Activated CD4-positive, alpha-beta T cell treated with anti-CD3 and anti-CD28 coated beads, Interleukin-2, Interleukin-6, amounts not matched to agents 100 ng/mL and 50 ng/mL, durations not matched to agents 16 hours and 8 hours (primary cell): ENCODE results near the gene CDH26.

ENCODE experiments used
- DNase-seq: peaks from one replicate; pipeline ENCODE4 v3.0.0-alpha.2; 2020

CDH26 gene

DNA sequence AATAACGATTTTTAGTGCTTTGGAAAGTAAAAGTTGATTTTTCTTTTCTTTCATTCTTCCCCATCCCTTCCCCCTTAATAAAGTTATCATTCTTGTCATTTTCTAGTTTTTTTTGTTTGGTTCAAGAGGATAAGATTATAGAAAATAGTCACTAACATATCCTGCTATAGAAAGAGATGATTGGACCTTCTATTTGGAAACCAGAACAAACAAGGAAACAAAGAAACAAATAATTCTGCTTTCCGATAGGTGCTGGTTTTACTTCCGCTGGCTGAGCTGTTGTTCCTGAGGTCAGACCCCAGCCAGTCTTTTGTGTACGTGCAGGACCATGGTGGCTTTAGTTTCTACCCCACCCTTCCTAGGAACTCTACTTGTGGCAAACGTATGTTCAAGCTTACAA, at the start of gene CDH26:
CDH26 (plus strand) TSS at position 301 of the 400 bp plus-strand sequence. CDS start 304 bp downstream, outside the sequence.
- no peak for DNase-seq

DNA sequence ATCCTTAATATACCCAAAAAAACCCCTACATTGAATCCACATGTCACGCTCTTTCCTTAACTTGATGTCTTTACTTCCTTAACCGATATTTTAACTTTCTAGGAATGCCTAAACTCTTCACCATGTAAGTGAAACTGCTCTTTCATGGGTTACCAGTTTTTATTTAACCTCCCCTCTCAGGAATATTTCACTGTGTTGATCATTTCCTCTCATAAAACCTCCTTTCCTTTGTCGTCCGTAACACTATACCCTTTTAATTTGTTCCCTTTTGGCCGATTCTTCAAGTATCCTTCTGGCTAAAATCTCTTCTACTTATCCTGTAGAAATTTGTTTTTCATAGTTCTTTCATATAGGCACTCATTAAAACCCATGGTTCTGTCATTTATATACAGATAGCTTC, 49.4 kb upstream of the CDH26 start:
- no peak for DNase-seq

DNA sequence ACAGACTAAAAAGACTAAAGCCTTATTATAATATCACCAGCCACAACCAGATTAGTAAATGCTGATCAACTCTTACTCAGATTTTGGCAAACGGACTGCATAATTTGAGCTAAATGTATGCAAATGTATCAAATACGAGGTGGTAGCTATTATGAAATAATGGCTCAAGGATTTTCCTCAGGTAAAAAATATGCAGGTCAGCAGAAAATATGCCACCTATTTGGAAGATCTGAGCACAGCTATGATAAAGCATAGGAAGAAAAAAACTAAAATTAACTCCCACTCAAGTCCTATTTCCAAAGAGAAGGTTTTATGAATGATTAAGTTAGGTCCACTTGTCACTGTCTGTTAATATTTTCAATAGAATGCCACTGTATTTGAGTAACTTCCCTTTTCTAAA, 47.2 kb upstream of the CDH26 start:
- DNase-seq: no peak

DNA sequence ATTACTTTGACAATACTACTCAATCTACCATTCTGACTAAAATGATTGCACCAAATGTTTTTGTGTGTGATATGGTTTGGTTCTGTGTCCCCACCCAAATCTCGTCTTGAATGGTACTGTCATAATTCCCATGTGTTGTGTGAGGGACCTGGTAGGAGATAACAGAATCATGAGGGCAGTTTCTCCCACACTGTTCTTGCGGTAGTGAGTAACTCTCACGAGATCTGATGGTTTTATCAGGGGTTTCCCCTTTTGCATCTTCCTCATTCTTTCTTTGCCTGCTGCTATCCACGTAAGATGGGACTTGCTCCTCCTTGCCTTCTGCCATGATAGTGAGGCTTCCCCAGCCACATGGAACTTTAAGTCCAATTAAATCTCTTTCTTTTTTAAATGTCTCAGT, 45.6 kb upstream of the CDH26 start:
- no peak for DNase-seq

DNA sequence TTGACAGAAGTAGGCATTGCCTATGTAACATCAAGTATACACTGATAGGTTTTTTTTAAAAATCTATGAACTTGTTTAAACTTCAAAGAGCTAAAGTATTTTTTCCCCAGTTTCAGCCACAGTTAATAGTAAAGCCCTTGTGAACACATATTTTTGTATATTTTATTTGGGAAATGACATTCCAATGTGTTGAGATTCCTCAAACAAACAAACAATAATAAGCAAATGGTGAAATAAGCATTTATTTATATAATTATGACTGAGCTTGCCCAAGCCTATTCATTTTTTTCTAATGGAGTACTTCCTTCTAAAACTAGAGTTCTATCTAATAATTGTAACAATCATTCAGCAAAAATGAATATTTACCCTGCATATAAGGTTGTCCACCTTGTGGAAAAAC, 37.3 kb upstream of the CDH26 start:
- no peak for DNase-seq

DNA sequence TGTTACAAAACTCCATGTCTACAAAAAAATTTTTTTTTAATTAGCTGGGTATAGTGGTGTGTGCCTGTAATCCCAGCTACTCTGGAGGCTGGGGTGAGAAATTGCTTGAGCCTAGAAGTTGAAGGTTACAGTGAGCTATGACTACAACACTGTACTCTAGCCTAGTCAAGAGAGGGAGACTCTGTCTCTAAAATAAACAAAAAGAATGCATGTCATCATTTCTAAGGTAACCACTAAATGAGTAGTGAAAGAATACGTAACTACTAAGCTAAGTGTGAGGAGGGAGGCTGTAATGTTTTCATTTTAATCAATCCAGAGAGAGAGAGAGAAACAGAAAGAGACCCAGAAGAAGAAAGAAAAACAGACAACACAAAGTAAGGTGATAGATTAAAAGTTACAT, 34.7 kb upstream of the CDH26 start:
- DNase-seq: no peak

DNA sequence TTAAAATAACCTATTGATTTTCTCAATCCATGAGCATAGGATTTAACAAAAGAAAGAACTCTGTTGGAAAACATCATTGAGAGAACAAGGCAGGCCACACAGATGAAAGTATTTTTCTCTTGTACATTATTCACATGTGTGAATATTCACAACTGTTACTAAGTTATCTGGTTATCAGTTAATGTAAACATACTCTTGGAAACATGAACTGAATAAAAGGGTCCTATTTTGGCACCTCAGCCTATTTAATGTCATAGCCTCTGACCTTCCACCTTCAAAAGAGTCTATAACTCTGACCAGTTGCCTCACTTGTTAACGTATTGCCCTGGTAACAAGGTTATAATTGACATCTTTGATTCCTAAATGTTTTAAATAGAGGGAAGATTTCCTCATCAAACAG, 32.9 kb upstream of the CDH26 start:
- DNase-seq: no peak

DNA sequence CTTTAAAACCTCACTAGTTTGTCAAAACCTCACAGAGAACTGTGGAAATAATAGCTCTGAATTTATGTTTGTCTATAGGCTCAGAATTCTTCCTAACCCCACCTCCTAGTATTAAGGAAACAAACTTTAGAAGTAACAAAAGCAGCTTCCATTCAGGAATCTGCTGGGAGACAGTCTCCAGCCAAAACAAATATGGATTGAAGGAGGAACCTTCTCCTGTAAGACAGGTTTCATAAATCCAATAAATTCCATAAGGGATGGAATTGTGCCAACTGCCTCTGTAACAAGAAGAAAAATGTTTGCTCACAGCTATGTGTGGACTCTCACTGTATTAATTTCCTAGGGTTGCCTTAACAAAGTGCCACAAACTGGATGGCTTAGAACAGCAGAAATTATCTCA, 32.3 kb upstream of the CDH26 start:
- no peak for DNase-seq

DNA sequence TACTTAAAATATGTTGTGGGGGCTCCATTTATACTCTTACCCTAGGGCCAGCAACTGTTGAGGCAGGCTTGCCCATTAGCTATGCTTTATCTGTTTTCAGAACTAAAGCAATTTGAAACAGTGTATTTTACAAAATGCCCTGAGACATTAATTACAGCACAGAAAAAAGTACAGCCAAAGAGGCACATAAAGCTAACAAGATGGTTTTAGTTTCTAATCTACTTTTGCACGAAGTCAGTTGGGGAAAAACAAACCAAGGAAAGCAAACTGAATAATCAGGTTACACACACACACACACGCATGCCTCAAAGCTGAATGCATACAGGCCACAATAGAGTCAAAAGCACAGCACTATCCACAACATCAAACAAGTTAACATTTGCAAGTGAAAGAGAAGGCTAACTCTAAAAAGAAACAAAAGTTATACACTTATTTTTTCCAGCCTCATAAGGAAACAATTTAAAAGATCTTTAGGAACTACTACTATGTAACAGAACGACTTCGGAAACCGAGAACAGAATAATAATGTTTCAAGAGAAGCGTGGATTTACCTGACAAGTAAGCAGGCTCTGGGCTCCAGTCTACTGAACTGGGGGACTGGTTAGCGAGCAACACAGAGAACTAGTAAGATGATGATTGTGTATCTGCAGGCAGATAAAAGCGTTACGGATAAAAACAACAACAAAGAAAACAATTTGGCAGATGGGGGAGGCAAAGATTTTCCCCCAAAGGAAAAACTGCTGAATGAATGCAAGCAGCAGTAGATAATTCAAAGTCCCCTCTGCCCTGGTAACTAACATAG, 26.5 kb upstream of the CDH26 start:
- no peak for DNase-seq

DNA sequence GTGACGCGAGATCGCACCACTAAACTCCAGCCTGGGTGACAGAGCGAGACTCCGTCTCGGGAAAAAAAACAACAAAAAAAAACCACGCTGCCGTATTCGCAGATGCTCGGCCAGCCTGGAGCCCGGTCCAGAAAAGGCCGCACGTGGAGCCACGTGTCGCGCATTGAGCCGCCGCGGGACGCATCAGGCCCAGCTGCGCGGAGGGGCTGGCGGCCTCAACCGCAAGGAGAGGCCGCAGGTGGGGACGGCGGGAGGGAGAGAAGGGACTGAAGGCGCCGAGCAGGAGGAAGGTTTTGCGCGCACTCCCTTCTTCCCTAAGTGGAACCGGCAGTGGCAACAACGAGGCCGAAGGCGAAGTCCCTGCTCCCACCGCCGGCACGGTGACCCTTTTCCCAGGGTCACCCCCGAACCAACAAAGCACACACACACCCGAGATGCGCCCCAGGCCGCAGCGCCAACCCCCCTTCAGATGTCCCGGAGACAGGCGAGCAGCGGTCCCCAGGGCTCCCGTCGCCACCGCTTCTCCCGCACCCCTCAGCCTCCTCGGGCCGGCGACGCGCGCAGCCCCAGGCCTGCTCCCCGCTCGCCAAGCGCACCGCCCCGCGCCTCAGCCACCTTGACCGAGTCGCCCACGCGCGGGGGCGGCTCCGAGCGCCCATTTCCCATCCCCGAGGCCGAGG, 25.5 kb upstream of the CDH26 start:
- no peak for DNase-seq

DNA sequence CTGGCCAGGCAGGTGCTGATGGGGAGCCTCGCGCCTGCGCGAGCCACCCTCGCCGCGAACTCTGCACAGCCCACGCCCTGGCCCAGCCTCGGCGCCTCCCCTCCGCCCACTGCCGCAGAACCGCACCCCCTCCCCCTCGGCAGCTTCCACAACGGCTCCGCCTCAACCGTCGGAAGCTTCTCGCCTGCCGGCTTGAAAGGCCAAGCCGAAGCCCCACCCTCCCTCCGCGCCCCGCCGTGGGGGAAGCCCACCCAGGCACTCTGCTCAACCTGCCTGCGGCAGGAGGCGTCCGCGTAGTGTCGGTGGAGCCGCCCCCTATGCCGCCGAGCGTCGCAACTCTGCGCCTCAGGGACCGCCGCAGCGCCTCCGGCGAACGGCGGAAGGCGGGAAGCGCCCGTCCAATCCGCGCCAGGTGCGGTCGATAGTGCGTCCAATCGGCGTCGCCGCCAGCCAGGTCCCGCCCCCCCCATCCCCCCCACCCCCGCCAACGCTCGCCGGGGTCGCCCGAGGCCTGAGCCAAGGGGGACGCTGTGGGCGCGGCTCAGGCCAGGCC, 24.9 kb upstream of the CDH26 start, which contains the start of gene SYCP2:
SYCP2 (minus strand) TSS at position 342 of the 553 bp plus-strand sequence. CDS start 11,224 bp downstream, outside the sequence.
- peak; percentile 47 for DNase-seq

DNA sequence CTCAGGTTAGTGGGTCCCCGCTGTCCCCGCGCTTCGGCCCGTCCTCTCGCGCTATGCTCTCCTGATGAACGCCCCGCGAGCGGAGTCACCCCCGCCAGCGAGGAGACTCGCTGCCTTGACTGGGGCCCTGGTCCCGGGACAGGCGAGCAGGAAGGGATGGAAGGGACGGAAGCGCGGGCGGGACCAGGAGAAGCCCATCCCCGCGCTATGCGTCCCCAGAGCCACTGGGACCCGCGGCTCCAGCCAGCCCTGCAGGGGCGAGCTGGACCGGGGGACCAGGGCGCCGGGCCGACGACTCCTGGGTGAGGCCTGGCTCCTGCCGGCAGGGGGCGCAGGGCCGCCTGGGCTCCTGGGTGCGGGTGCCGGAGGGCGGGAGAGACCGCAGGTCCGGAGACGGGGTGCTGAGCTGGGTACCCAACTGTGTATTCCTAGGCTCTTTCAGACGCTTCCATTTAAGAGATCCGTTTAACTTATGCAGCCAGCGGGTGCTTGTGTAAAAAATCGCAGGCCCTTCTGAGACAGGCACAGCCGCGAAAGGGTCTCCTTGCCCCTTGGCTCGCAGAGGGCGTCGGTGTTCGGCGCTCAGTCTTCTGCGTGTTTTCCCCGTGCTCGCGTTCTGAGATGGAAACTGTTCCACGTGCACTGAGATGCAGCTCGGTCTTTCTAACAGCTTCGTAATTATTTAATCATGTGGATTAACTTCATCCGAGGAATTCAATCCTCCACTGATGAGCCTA, 24.2 kb upstream of the CDH26 start:
- DNase-seq: peak; percentile 85

DNA sequence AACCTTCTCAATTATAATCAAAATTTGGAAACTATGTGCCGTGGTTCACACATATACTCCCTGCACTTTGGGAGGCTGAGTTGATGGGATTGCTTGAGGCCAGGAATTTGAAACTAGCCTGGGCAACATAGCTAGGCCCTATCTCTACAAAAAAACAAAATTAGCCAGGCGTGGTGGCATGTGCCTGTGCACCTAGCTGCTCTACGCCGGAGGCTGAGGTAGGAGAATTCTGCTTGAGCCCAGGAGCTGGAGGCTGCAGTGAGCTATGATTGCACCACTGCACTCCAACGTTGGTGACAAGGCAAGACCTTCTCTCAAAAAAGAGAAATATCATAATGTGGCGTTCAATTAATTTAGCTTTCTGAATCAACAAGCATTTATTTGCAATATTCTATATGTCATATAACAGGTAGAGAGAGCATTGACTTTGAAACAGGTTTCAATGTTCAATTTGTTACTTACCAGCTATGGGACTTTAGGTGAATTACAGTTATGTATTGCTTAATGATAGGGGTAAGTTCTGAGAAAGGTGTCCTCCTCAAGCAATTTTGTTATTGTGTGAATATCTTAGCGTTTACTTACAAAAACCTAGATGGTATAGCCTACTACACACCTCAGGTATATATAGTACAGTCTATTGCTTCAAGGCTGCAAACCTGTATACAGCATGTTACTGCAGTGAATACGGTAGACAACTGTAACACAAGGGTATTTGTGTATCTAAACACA, 22.6 kb upstream of the CDH26 start:
- no peak for DNase-seq

DNA sequence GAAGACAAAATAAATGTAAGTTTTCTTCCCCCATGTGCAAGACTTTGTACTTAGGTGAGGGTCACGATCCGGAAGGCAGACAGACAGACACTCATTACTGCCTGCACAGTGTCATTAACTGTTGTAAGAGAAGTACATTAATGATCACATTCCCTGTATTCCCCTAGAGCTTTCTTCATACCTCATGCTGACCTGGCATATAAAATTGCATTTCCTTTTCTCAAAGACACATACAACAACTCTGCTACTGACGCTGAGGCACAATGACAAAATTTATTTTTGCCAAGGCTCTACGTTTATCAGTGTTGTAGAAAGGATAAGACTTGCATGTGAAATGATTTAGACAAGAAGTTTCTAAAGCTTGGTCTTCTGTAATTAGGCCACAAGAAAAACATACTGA, 21.8 kb upstream of the CDH26 start:
- DNase-seq: no peak

DNA sequence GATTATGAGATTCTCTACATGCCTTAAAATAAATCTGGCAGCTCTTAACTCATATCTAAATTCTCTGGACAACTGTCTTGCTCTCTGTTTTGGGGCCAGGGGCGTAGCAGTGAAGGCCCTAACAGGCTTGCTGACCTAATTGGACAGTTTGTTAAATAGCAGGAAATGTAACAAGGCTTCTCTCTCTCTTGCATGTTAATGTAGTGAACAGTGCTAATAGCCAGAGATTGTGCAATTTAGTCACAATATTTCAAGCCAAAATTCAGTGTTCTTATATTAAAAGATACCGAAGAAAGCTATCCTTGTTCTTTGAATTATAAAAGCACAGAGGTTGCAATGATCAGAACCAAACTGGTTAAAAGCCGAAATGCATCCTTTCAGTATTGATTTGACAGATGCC, 21.1 kb upstream of the CDH26 start:
- DNase-seq: no peak

DNA sequence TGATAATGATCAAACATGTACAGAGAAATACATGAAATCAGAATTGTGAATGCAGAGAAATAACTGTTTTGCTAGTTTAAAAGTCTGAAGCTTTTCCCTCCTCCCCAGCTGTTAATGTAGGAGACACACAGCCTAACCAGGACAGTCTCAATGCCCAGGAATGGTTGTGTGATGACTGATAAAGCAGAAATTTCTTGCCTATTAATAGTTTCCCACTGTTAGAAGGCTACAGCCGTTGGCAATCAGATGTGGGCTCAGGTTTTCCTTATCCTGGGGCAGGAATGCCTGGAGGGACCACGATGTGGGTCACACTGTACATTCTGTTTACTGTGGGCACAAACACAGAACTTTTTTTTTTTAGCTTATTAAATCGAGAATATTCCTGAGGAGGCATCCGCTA, 20.0 kb upstream of the CDH26 start:
- no peak for DNase-seq

DNA sequence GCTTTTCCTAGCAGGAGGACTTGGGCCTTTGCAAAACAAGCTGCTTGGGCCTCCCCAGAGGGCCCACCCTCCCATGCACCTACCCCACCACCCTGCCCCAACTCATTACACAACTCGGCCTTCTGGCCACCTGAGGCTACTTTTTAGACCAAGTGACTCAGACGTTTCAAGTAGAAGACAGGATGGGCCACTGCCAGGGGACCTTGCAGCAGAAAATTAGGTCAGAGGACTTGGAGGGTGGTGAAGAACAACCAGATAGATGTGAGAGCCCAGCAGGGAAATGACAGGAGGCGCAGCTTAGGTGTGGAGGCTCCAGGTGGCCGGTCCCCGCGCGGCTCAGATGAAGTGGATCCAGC, 19.5 kb upstream of the CDH26 start:
- DNase-seq: no peak

DNA sequence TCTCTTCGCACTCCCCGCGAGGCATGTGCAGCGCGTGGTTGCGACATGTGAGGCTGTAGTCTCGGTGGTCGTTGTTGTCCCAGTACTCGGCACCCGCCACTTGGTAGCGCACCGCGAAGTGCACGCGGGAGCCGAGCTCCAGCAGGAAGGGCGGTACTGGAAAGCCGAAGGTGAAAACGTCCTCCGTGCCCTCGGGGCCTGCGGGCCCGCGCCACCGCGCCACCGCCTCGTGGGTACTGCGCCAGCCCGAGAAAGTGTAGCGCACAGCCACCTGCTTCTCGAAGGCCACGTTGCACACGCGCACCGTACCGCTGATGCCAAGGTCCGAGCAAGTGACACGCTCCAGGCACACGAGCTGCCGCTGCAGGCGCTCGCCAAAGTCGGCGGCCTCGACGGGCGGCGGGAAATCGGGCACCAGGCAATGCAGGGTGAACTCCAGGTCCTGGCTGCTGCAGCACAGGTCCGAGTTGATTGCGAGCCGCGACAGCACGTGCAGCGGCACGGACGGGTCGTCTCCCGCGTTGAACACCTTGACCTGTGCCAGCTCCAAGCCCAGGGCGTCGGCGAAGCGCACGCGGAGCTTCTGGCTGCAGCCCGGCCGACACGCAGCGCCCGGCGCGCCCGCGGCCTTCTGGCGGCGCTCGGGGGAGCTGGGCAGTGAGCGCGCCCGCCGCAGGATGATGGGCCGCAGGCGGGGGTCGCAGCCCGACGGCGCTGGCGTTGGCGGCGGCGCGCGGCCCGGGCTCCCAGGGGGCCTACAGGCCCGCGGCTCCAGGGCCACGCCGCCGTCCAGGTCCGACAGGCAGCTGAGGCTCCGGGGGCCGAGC, 19.0 kb upstream of the CDH26 start:
- no peak for DNase-seq

DNA sequence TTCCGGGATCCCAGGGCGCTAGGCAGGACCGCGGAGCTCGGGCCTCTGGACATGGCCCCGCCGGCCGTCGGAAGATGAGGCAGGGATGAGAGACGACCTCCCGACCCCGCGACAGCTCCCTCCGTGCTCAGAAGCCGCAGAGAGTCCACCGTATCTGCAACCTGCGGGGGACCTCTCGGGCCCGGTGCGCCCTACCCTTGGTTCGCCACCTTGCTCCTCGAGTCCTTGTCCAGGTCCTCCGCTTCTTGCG, 18.4 kb upstream of the CDH26 start:
- DNase-seq: peak; percentile 13

DNA sequence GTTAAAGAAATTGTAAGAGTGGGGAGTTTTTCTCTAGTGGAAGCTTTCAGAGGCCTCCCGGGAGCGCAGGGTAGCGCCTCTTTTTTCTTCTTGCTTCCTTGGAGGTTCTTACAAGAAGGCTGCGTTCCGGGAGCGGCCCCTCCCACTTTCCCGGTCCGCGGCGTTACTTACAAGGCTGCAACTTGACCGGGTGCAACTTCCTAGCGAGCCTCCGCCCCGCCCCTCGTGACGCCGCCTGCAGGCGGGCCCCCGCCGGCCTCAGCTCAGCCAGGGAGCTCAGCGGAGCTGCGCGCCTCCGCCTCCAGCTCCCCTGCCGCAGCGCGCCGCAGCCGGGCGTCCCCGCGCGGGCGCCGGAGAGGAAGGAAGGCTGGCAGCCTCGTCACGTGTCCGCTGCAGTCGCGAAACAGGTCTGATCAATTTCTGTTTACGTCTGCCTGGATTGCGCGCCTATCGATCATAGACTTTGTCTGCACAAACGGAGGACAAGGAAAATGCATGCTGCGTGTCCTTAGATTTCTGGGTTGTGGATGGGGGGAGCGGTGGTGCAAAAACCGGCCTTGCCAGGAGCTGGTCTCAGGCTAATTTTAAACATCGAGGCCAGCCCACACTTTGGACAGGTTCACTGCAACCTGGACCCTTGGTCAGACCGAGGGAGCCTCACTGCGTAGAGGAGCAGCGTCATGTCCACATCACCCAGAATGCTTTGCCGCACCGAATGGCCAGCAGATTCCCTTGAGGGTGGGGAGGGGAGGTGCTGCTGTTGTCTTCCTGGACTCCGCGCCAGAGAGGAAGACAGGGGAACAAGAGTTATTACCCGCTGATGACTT, 17.9 kb upstream of the CDH26 start, which contains the start of the genes FAM217B and PPP1R3D:
FAM217B (plus strand) TSS at position 261 of the 827 bp plus-strand sequence. CDS start 3,555 bp downstream, outside the sequence.
PPP1R3D (minus strand) TSS at position 177 of the 827 bp plus-strand sequence. CDS start 374 bp downstream, outside the sequence.
- peak; percentile 96 for DNase-seq

DNA sequence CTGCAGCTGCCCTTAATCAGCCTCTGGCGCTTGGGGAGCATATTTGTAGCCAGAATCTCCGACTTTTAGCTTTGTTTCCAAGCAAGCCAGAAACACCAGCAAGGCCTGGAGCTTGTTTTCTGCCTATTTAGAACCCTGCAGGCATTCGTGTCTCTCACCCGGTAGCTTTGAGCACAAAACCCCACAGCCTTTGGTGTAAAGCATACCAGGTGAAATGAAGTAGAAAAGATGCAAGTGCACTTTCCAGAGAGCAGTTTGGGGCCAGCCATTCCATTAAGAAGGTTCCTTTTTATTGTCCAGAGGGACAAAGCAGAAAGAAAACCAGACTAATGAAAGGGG, 17.3 kb upstream of the CDH26 start:
- no peak for DNase-seq
